ENCODE measurements around the gene EIPR1. TPM values are rescaled to one million over a fixed set of nuclear protein-coding genes. Genes with fewer than 3 reads are reported as not detected.

The EIPR1 gene
- total RNA-seq, 1 donor from 2014 or later: 27.8 TPM

DNA sequence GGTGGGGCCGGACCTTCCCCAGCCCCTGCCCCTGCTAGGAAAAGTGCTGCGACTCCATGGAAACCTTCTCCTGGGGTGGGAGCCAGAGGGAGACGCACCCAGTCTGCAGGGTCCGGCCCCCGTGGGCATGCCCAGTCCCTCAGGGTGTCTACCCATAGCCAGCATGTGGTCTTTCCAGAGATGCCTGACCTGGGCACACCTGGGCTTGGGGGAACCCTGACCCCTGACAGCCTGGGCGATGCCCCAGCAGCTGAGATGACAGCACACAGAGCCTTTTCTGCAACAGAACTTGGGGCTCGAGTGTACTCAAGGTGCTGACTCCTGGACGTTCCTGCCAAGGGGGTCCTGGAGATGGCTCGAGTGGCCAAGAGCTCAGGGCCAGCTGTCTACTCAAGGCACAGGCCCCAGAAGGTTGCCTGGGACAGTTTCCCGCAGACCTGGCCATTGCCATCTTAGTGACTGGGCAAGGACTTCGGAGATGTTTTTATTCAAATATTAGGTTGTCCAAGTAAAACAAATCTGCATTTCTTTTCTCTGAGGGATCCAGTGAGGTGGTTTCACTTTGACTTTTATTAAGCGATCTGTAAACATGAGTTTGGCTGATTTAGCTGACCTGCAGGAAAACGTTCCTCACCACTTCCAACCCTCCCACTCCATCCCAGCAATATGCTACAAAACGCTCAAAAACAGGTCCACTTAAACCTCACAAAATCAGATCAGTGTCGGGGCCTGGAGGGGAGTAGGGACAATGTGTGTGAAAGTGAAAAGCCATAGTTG, 228.0 kb downstream of the EIPR1 start:
- Mint-ChIP-seq H3K4me3 (ENCODE audit: unreplicated experiment) (no peak overlapping the region), H3K36me3 (ENCODE audit: low read depth, unreplicated experiment) (peaks cover 9% of the 10 kb centered on the region), H3K4me1 (ENCODE audit: low read depth, unreplicated experiment) (peaks cover 4% of the 10 kb centered on the region), H3K9me3 (ENCODE audit: unreplicated experiment) (peaks cover 8% of the 10 kb centered on the region), H3K27me3 (ENCODE audit: low read depth, unreplicated experiment) (peaks cover 5% of the 10 kb centered on the region), H3K27ac (ENCODE audit: unreplicated experiment) (no peak overlapping the region)
- H3K9me3 ChIP-seq (ENCODE audit: insufficient read depth, low read depth, low read length): no peaks in the 10 kb centered on the region
- H4K20me1 ChIP-seq (ENCODE audit: insufficient read depth, low read length): no peaks in the 10 kb centered on the region
- FAIRE-seq (no peak), DNase-seq (ENCODE audit: low read depth) (no peak)
- no peaks in the 10 kb centered on the region for H3K4me1 ChIP-seq (ENCODE audit: insufficient read depth, low read length)
- no peak overlapping the region for H3K9ac ChIP-seq (ENCODE audit: low read length)
- H2AFZ ChIP-seq (ENCODE audit: low read depth, low read length): no peak overlapping the region
- no peaks in the 10 kb centered on the region for H3K27me3 ChIP-seq (ENCODE audit: insufficient read depth, low read length)
- H3K4me3 ChIP-seq (ENCODE audit: insufficient read depth, low read depth, low read length): no peak overlapping the region
- no peak overlapping the region for H3K4me2 ChIP-seq (ENCODE audit: low read length)
- TF ChIP-seq, protein P1, sequence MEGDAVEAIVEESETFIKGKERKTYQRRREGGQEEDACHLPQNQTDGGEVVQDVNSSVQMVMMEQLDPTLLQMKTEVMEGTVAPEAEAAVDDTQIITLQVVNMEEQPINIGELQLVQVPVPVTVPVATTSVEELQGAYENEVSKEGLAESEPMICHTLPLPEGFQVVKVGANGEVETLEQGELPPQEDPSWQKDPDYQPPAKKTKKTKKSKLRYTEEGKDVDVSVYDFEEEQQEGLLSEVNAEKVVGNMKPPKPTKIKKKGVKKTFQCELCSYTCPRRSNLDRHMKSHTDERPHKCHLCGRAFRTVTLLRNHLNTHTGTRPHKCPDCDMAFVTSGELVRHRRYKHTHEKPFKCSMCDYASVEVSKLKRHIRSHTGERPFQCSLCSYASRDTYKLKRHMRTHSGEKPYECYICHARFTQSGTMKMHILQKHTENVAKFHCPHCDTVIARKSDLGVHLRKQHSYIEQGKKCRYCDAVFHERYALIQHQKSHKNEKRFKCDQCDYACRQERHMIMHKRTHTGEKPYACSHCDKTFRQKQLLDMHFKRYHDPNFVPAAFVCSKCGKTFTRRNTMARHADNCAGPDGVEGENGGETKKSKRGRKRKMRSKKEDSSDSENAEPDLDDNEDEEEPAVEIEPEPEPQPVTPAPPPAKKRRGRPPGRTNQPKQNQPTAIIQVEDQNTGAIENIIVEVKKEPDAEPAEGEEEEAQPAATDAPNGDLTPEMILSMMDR (IDR thresholded peaks at IDR 0.05; ENCODE audit: insufficient read depth, low read depth, low read length): no peak
- no peak for TF ChIP-seq EZH2 (IDR thresholded peaks at IDR 0.05; ENCODE audit: insufficient read depth, low read length)
- H3K27ac ChIP-seq (ENCODE audit: low read depth, low read length): no peak overlapping the region
- no peaks in the 10 kb centered on the region for H3K79me2 ChIP-seq (ENCODE audit: insufficient read depth, low read length)
- no peaks in the 10 kb centered on the region for H3K36me3 ChIP-seq (ENCODE audit: insufficient read depth, low read length)

DNA sequence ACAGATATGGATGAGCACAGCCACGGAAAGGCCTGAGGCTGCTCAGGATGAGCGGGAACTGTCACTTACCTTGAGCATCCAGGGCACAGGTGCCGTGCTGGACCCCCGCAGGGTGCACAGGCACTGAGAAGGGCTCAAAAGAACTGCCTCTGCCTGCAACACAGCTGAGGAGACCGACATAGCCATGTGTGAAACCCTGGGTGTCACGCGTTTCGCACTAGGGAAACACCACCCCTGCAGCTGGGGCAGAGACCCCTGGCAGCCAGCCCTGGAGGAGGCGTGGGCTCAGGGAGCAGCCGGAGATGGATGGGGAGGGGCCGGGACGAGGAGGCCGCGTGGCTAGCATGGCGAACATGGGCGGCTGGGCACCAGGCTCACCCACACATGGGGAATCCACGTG, 228.9 kb downstream of the EIPR1 start:
- Histone ChIP-seq H3K27ac (ENCODE audit: low read depth, low read length) (no peak overlapping the region), H3K4me2 (ENCODE audit: low read length) (no peak overlapping the region), H4K20me1 (ENCODE audit: insufficient read depth, low read length) (no peaks in the 10 kb centered on the region), H3K9me3 (ENCODE audit: insufficient read depth, low read depth, low read length) (no peaks in the 10 kb centered on the region), H3K4me1 (ENCODE audit: insufficient read depth, low read length) (no peaks in the 10 kb centered on the region), H3K9ac (ENCODE audit: low read length) (no peak overlapping the region), H3K36me3 (ENCODE audit: insufficient read depth, low read length) (no peaks in the 10 kb centered on the region), H2AFZ (ENCODE audit: low read depth, low read length) (no peak overlapping the region), H3K4me3 (ENCODE audit: insufficient read depth, low read depth, low read length) (no peak overlapping the region), H3K79me2 (ENCODE audit: insufficient read depth, low read length) (no peaks in the 10 kb centered on the region), H3K27me3 (ENCODE audit: insufficient read depth, low read length) (no peaks in the 10 kb centered on the region)
- peaks cover 6% of the 10 kb centered on the region for H3K4me1 Mint-ChIP-seq (ENCODE audit: low read depth, unreplicated experiment)
- no peak for FAIRE-seq
- H3K36me3 Mint-ChIP-seq (ENCODE audit: low read depth, unreplicated experiment): peaks cover 9% of the 10 kb centered on the region
- H3K27me3 Mint-ChIP-seq (ENCODE audit: low read depth, unreplicated experiment): peaks cover 5% of the 10 kb centered on the region
- no peak for TF ChIP-seq EZH2 (IDR thresholded peaks at IDR 0.05; ENCODE audit: insufficient read depth, low read length)
- TF ChIP-seq, protein P1 (IDR thresholded peaks at IDR 0.05; ENCODE audit: insufficient read depth, low read depth, low read length): no peak
- no peak for DNase-seq (ENCODE audit: low read depth)
- no peak overlapping the region for H3K27ac Mint-ChIP-seq (ENCODE audit: unreplicated experiment)
- peaks cover 8% of the 10 kb centered on the region for H3K9me3 Mint-ChIP-seq (ENCODE audit: unreplicated experiment)
- no peak overlapping the region for H3K4me3 Mint-ChIP-seq (ENCODE audit: unreplicated experiment)
